Heart left ventricle (tissue), 16 donors: ENCODE results near the gene STX16. TPM values are rescaled to one million over a fixed set of nuclear protein-coding genes. Genes with fewer than 3 reads are reported as not detected.

Experiments used
- ATAC-seq, 4 donors: fragments of 200-7000 bp; cut with Tn5 transposase; one replicate each; pipeline ENCODE4 v1.9.1; 2020 to 2022; ENCODE audit warnings: moderate library complexity in 4 of 4, mild to moderate bottlenecking in 3 of 4, moderate number of reproducible peaks in 1 of 4
- DNase-seq, 5 donors: peaks; one replicate each; pipeline ENCODE4 v3.0.0-alpha.2; 2020
- H3K27ac ChIP-seq, 12 donors: fragments of 200-600 bp; sonication (generic) in 4 of 12; one replicate each; pipeline versions ENCODE4 v1.5.0 to v1.8.0; 2016 to 2022; ENCODE audit warnings: mild to moderate bottlenecking in 2 of 12
- H3K27me3 ChIP-seq, 9 donors: fragments of 200-600 bp; sonication (generic) in 2 of 9; one replicate each; pipeline versions ENCODE4 v1.5.1 to v1.8.0; 2016 to 2022; ENCODE audit warnings: mild to moderate bottlenecking in 3 of 9
- H3K36me3 ChIP-seq, 9 donors: fragments of 200-600 bp; sonication (generic) in 2 of 9; one replicate each; pipeline versions ENCODE4 v1.5.0 to v1.8.0; 2018 to 2022; ENCODE audit warnings: mild to moderate bottlenecking in 2 of 9
- H3K4me1 ChIP-seq, 12 donors: fragments of 200-600 bp; sonication (generic) in 4 of 12; one replicate each; pipeline versions ENCODE4 v1.5.0 to v1.8.0; 2016 to 2022; ENCODE audit warnings: mild to moderate bottlenecking in 3 of 12
- H3K4me3 ChIP-seq, 12 donors: fragments of 200-600 bp; sonication (generic) in 4 of 12; one replicate each; pipeline versions ENCODE4 v1.5.0 to v1.8.0; 2017 to 2022; ENCODE audit warnings: mild to moderate bottlenecking in 9 of 12, moderate library complexity in 4 of 12
- H3K9me3 ChIP-seq, 12 donors: fragments of 200-600 bp; sonication (generic) in 4 of 12; one replicate each; pipeline versions ENCODE4 v1.5.0 to v1.8.0; 2016 to 2022; ENCODE audit warnings: mild to moderate bottlenecking in 1 of 12
- CTCF ChIP-seq, 12 donors: fragments of 200-600 bp; sonication (generic) in 4 of 12; IDR thresholded peaks; one replicate each; pipeline versions ENCODE4 v1.5.0 to v1.8.0; 2018 to 2022; ENCODE audit warnings: antibody characterized with exemption in 12 of 12, mild to moderate bottlenecking in 5 of 12
- POLR2A ChIP-seq, 2 donors: fragments of 450-650 bp; IDR thresholded peaks; one replicate each; pipeline ENCODE4 v1.6.1; 2017; ENCODE audit warnings: antibody characterized with exemption in 2 of 2, mild to moderate bottlenecking in 2 of 2, moderate library complexity in 2 of 2
- WGBS, 4 donors: extraction: QIAGEN DNeasy Blood & Tissue Kit in 2 of 4; methylation state at CpG; one replicate each; pipeline versions ENCODE4 v1.1.5 to v1.1.7; 2013 to 2018; 5-methylcytosine and 5-hydroxymethylcytosine counted together
- intact Hi-C, 10 donors: fragments of 100-400 bp; cut with DNase I; formaldehyde crosslinking; loops; one replicate each; pipeline versions ENCODE4 v1.11.1 to v1.14.2; 2022
- polyA plus RNA-seq, 2 donors: library from polyadenylated mRNA; stranded (reverse); fragments of 200-250 nt; gene quantifications; one replicate each; pipeline ENCODE4 v1.2.3, GENCODE V29; 2013
- total RNA-seq, 9 donors: library from RNA; depleted of rRNA in 2 of 9; stranded (reverse); fragments of >200 nt in 2 of 9; fragmentation: NEBNext Ultra II Directional in 3 of 9; extraction: Animal tissue kit (Norgen Biotek cat#: 25700) in 3 of 9; gene quantifications; one replicate each; pipeline versions ENCODE4 v1.1.0 to v1.2.4, GENCODE V29; 2016 to 2023
- donor health status: ischemic (EF 13 %, LVEDD 7.1; RV severe dilation, severe dysfunction).
- donor health status: healthy with polysubstance abuse.
- donor health status: DM: no; HTN: yes; CAD: no.
- donor health status: DM: no; HTN: no; CAD: no.
- donor health status: ischemic (EF 25% LVEDD 6.9; RV normal size, moderate dysfunction).
- donor health status: ischemic (EF 25% LVEDD 5.7; RV mildly dilated, moderate dysfunction).
- donor health status: healthy.
- donor health status: DM: yes; HTN: yes; CAD: no.
- donor health status: ischemic (EF 35%, LVEDD 5.7; RV mildly dilated, moderate dysfunction).
- donor health status: nonischemic (EF 11% LVEDD 7.7; RV severe dilation, severe dysfunction).
- donor health status: DM: yes; HTN: yes; CAD: no.
- donor health status: PGD.
- donor health status: ischemic (EF 29% LVEDD 5.4; RV normal size, mild dysfunction).
- donor health status: nonischemic (EF 23%, LVEDD 6.1; RV moderate dilation, normal function).

The STX16 gene
- total and polyA plus RNA-seq, 11 donors = 14.6 to 38.9 (median 25.6) TPM

GRCh38 chr20:58618351-58619076 is 32.6 kb upstream of the STX16 start:
- TF ChIP-seq CTCF (IDR thresholded peaks at IDR 0.05) (no peak), POLR2A (IDR thresholded peaks at IDR 0.05) (no peak)
- DNase-seq (no peak), ATAC-seq (peak in 2 of 4 donors; percentile 44 to 53)
- peak overlapping the region in 2 of 12 donors; percentile 29 to 30 for H3K27ac ChIP-seq
- H3K4me1 ChIP-seq = peaks cover 0 to 5% (median 0%) of the 10 kb centered on the region in 12 donors
- 56 to 63% (median 60%) methylated on average over 12 of the region's 12 CpGs for WGBS, 4 donors
- H3K9me3 ChIP-seq = peaks cover 0 to 6% (median 0%) of the 10 kb centered on the region in 12 donors
- H3K4me3 ChIP-seq = no peak overlapping the region
- H3K27me3 ChIP-seq = peaks cover 0 to 8% (median 0%) of the 10 kb centered on the region in 9 donors
- intact Hi-C loops = no loop called here
- H3K36me3 ChIP-seq = no peaks in the 10 kb centered on the region

DNA sequence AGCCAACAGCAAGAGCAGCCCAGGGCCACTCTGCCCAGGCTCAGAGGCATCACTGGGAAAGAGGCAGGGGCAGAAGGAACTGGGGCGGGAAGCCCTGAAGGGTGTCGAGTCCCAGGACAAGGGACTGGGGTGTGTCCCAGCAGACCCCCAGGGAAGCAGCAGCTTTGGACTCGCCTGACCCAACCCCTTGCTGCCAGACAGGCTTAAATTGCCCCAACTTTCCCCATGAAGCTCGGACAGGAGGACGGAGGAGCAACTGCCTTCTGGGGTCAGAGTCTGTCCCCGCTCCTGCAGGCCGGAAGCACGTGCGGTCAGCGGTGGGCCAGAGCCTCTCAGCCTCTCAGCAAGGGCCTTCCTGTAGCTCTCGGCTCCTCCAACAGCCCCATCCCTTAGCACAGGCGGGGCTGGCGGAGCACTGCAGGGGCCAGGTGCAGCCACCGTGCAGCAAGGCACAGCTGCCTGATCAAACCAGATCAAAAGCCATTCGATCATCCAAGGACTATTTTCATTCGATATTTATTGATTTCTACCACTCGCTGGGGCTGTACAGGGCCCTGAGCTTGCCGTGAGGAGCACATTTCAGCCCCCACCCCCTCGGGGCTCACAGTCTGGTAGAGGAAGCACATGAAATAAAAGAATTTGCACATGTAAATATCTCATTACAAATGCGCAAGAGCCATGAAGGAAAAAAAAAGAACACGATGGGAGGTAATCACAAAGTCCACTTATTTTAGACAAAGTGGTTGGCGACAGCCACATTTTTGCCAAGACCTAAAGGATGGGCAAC is 31.8 kb upstream of the STX16 start:
- Histone ChIP-seq H3K9me3 (peaks cover 0 to 6% (median 0%) of the 10 kb centered on the region in 12 donors), H3K27me3 (peaks cover 0 to 8% (median 0%) of the 10 kb centered on the region in 9 donors), H3K4me1 (peaks cover 0 to 6% (median 0%) of the 10 kb centered on the region in 12 donors), H3K27ac (peak overlapping the region in 1 of 12 donors; percentile 29), H3K4me3 (no peak overlapping the region), H3K36me3 (no peaks in the 10 kb centered on the region)
- 66 to 70% (median 67%) methylated on average over 18 to 22 of the region's 22 CpGs for WGBS, 4 donors
- TF ChIP-seq CTCF (IDR thresholded peaks at IDR 0.05) = no peak
- TF ChIP-seq POLR2A (IDR thresholded peaks at IDR 0.05) = no peak
- ATAC-seq (no peak), DNase-seq (peak in 1 of 5 donors; percentile 17)
- intact Hi-C loops = no loop called here

DNA sequence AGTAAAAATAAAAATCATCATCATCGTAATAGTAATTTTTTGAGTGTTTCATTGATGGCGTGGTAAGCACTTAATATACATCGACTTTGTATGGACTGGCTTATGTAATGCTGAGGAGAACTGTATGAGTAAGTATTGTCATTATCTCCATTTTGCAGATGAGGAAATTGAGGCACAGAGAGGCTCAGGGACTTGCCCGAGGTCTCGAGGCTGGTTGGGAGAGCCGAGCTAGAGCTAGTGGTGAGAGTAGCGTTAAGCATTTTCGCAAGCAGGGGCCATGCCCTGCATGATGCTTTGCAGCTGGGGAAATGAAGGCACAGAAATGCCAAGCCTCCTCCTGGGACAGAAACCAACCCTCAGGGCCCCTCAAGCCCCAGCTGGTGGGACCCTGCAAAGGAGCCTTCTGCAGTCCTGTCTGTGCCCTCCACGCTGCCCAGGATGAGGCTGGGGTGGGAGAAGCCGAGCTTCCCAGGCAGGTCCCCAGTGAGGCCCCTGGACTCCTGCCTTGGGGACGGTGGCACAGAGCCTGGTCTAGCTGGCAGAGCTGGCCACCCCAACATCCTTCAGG is 31.1 kb upstream of the STX16 start:
- Histone ChIP-seq H3K9me3 (peaks cover 0 to 6% (median 0%) of the 10 kb centered on the region in 12 donors), H3K4me1 (peaks cover 0 to 8% (median 0%) of the 10 kb centered on the region in 12 donors), H3K27me3 (peaks cover 0 to 8% (median 0%) of the 10 kb centered on the region in 9 donors), H3K4me3 (no peak overlapping the region), H3K36me3 (no peaks in the 10 kb centered on the region), H3K27ac (no peak overlapping the region)
- ATAC-seq (no peak), DNase-seq (peak in 1 of 5 donors; percentile 28)
- intact Hi-C loops = loop anchor here in 1 of 10 donors (10.0 kb wide), 1 partner anchor 135 kb away; no protein-coding TSS in a partner anchor
- WGBS, 4 donors = 78 to 85% (median 82%) methylated on average over 10 to 11 of the region's 11 CpGs
- TF ChIP-seq CTCF (IDR thresholded peaks at IDR 0.05) = no peak
- no peak for TF ChIP-seq POLR2A (IDR thresholded peaks at IDR 0.05)
